ENCODE measurements around the gene CHRNA7.
"Not testable (repeated sequence)": the region's sequence is repeated elsewhere in the genome, so short reads cannot be mapped to it uniquely, and the experiment has no call there.

Gene CHRNA7

DNA sequence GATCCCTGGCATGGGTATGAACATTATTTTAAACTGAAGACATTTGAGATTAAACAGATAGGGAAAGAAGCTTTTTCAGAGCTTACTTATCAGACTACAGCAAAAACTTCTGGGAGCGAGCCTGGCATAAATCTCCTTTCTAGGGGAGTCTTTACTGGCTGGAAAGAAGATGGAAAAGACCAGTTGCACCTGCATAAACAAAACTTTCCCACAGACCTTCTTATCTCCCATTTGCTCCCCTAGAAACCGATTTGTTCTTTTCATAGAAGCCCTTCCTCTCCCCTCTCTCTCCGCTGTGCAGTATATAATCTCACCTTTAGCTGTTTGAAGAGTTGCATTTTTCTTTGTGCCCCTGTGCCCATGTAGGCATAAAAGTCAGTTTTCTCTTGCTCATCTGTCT lies 93.2 kb downstream of the CHRNA7 start:
- Mint-ChIP-seq H3K4me1 (no peaks in the 10 kb centered on the region), H3K9me3 (no peaks in the 10 kb centered on the region), H3K36me3 (no peaks in the 10 kb centered on the region), H3K27ac (no peak overlapping the region), H3K4me3 (no peak overlapping the region)
- ATAC-seq (no peak), DNase-seq (ENCODE audit: low spot score in 2 of 2) (no peak)

- no peaks in the 10 kb centered on the region for H3K9me3 Mint-ChIP-seq
- DNase-seq (ENCODE audit: low spot score in 2 of 2), result no peak
- H3K4me1 Mint-ChIP-seq, result no peaks in the 10 kb centered on the region
- H3K36me3 Mint-ChIP-seq, result no peaks in the 10 kb centered on the region
- no peak for ATAC-seq
- H3K4me3 Mint-ChIP-seq, result no peak overlapping the region
- no peak overlapping the region for H3K27ac Mint-ChIP-seq
Observed at GRCh38 chr15:32124726-32125125, 94.4 kb downstream of the CHRNA7 start.

DNA sequence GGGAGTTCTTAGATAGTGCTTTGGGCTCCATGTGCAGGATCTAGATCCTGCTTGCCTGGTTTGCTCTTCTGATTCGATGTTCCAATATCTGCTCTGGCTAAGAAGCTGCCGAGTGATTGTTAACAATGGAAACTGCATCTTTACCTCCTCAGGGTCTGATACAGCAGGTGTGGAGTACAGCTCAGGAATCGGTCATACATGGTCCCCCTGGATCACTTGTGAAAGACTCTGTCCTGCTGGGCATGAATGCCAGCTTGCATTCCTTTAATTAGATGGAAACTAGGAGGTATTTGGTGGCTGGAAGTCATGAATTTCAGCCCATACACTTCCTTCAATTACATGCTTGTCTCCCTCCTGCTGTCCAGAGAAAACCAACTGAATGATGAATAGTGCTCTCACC lies 95.3 kb downstream of the CHRNA7 start:
- no peak overlapping the region for H3K4me3 Mint-ChIP-seq
- H3K4me1 Mint-ChIP-seq, result no peaks in the 10 kb centered on the region
- ATAC-seq, result no peak

GRCh38 chr15:32129815-32130214 lies 99.5 kb downstream of the CHRNA7 start:
- H3K4me1 Mint-ChIP-seq, result no peaks in the 10 kb centered on the region
- no peaks in the 10 kb centered on the region for H3K9me3 Mint-ChIP-seq
- ATAC-seq (no peak), DNase-seq (ENCODE audit: low spot score in 2 of 2) (no peak)
- H3K36me3 Mint-ChIP-seq, result no peaks in the 10 kb centered on the region
- H3K4me3 Mint-ChIP-seq, result no peak overlapping the region
- H3K27ac Mint-ChIP-seq, result no peak overlapping the region

More for the DNA sequence above, 95.3 kb downstream of the CHRNA7 start:
- Mint-ChIP-seq H3K36me3 (no peaks in the 10 kb centered on the region), H3K27ac (no peak overlapping the region), H3K9me3 (no peaks in the 10 kb centered on the region)
- no peak for DNase-seq (ENCODE audit: low spot score in 2 of 2)

GRCh38 chr15:32130823-32131222 lies 100.5 kb downstream of the CHRNA7 start:
- H3K9me3 Mint-ChIP-seq, result no peaks in the 10 kb centered on the region
- no peaks in the 10 kb centered on the region for H3K4me1 Mint-ChIP-seq
- H3K4me3 Mint-ChIP-seq, result no peak overlapping the region
- ATAC-seq (no peak), DNase-seq (ENCODE audit: low spot score in 2 of 2) (no peak)
- H3K36me3 Mint-ChIP-seq, result no peaks in the 10 kb centered on the region
- H3K27ac Mint-ChIP-seq, result no peak overlapping the region

- ATAC-seq (no peak), DNase-seq (ENCODE audit: low spot score in 2 of 2) (no peak)
- H3K36me3 Mint-ChIP-seq, result no peaks in the 10 kb centered on the region
- no peaks in the 10 kb centered on the region for H3K4me1 Mint-ChIP-seq
- H3K4me3 Mint-ChIP-seq, result no peak overlapping the region
- H3K9me3 Mint-ChIP-seq, result no peaks in the 10 kb centered on the region
- no peak overlapping the region for H3K27ac Mint-ChIP-seq
Observed at GRCh38 chr15:32131803-32132202, 101.5 kb downstream of the CHRNA7 start.

- Mint-ChIP-seq H3K27ac (no peak overlapping the region), H3K4me3 (no peak overlapping the region), H3K9me3 (no peaks in the 10 kb centered on the region), H3K36me3 (no peaks in the 10 kb centered on the region), H3K4me1 (no peaks in the 10 kb centered on the region)
- DNase-seq (ENCODE audit: low spot score in 2 of 2) (no peak), ATAC-seq (no peak)
Observed at GRCh38 chr15:32132859-32133258, 102.5 kb downstream of the CHRNA7 start.

- DNase-seq (ENCODE audit: low spot score in 2 of 2), result no peak
- no peaks in the 10 kb centered on the region for H3K36me3 Mint-ChIP-seq
- no peaks in the 10 kb centered on the region for H3K9me3 Mint-ChIP-seq
- H3K4me1 Mint-ChIP-seq, result no peaks in the 10 kb centered on the region
- H3K27ac Mint-ChIP-seq, result no peak overlapping the region
- no peak overlapping the region for H3K4me3 Mint-ChIP-seq
- ATAC-seq, result no peak
Observed at GRCh38 chr15:32134842-32135241, 104.5 kb downstream of the CHRNA7 start.

GRCh38 chr15:32135335-32135734 lies 105.0 kb downstream of the CHRNA7 start:
- no peak overlapping the region for H3K4me3 Mint-ChIP-seq
- H3K27ac Mint-ChIP-seq, result no peak overlapping the region
- no peaks in the 10 kb centered on the region for H3K9me3 Mint-ChIP-seq
- ATAC-seq (no peak), DNase-seq (ENCODE audit: low spot score in 2 of 2) (no peak)
- H3K4me1 Mint-ChIP-seq, result no peaks in the 10 kb centered on the region
- no peaks in the 10 kb centered on the region for H3K36me3 Mint-ChIP-seq

- not testable (repeated sequence) for H3K27ac Mint-ChIP-seq; H3K4me3 Mint-ChIP-seq; DNase-seq (ENCODE audit: low spot score in 2 of 2); H3K36me3 Mint-ChIP-seq; H3K4me1 Mint-ChIP-seq; ATAC-seq; H3K9me3 Mint-ChIP-seq
Observed at GRCh38 chr15:32145512-32145911, 115.2 kb downstream of the CHRNA7 start.

DNA sequence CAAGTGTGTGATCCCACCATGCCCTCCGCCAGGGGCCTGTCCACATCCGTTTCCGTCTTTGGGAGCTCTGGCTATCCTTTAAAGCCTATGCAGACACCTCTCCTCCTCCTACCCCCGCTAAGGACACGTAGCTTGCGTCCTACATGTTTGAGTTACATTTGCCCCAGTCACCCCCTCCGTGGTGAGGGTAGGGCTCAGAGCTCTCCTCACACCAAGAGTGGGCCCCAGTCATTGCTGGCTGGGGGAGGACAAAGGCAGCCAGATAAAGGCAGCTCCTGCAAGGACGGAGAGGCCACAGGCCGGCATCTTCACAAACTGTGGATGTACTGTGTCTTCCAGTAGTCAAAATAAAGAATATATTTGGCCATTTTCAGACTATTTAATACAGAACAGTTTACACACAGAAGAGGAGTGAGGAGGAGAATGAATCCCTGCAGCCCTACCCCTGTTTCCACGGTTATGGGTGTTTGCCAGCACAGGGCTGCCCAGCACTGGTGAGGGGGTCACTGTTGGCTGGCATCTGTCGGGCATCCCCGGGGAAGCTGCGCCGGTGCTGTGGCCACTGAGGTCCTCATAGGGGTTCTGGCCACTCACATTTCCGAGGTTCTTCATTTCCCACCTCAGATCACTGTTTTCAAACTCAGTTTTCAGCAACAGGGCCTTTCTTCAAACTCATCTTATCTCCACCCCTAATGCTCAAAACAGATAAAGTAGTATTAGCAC lies 118.7 kb downstream of the CHRNA7 start:
- Mint-ChIP-seq H3K27ac (no peak overlapping the region), H3K4me1 (no peaks in the 10 kb centered on the region), H3K9me3 (no peaks in the 10 kb centered on the region), H3K4me3 (no peak overlapping the region), H3K36me3 (no peaks in the 10 kb centered on the region)
- ATAC-seq (no peak), DNase-seq (ENCODE audit: low spot score in 2 of 2) (no peak)

- no peak overlapping the region for H3K4me3 Mint-ChIP-seq
- no peaks in the 10 kb centered on the region for H3K9me3 Mint-ChIP-seq
- DNase-seq (ENCODE audit: low spot score in 2 of 2) (no peak), ATAC-seq (no peak)
- H3K36me3 Mint-ChIP-seq, result no peaks in the 10 kb centered on the region
- H3K27ac Mint-ChIP-seq, result no peak overlapping the region
- no peaks in the 10 kb centered on the region for H3K4me1 Mint-ChIP-seq
Observed at GRCh38 chr15:32152574-32152973, 122.3 kb downstream of the CHRNA7 start.

GRCh38 chr15:32153868-32154623 lies 123.7 kb downstream of the CHRNA7 start:
- H3K36me3 Mint-ChIP-seq; ATAC-seq; H3K9me3 Mint-ChIP-seq; H3K27ac Mint-ChIP-seq; DNase-seq (ENCODE audit: low spot score in 2 of 2); H3K4me1 Mint-ChIP-seq; H3K4me3 Mint-ChIP-seq: not testable (repeated sequence)

- not testable (repeated sequence) for ATAC-seq; H3K4me1 Mint-ChIP-seq; H3K27ac Mint-ChIP-seq; H3K9me3 Mint-ChIP-seq; H3K4me3 Mint-ChIP-seq; H3K36me3 Mint-ChIP-seq; DNase-seq (ENCODE audit: low spot score in 2 of 2)
Observed at GRCh38 chr15:32162143-32162542, 131.8 kb downstream of the CHRNA7 start.

DNA sequence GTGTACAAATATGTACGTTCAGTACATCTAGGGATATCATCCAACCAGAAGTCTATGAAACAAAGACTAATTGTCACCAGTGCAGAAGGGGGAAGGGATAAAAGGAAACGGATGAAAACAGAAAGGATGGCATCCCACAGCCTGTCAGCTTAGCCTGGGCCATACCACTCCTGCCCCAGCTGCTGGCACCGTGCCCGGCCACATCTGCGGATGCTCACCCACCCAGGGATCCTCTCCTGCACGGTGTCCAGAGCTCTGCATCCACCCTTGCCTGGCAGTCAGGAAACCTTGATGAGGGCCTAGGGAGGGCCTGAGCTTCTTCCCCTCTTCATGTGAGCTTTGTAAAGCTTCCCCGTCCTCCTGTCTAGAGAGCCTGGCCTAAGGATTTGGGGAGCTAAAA lies 133.8 kb downstream of the CHRNA7 start:
- not testable (repeated sequence) for H3K4me1 Mint-ChIP-seq; H3K36me3 Mint-ChIP-seq; H3K9me3 Mint-ChIP-seq; ATAC-seq; H3K27ac Mint-ChIP-seq; H3K4me3 Mint-ChIP-seq; DNase-seq (ENCODE audit: low spot score in 2 of 2)

- not testable (repeated sequence) for DNase-seq (ENCODE audit: low spot score in 2 of 2); H3K4me1 Mint-ChIP-seq; H3K27ac Mint-ChIP-seq; ATAC-seq; H3K36me3 Mint-ChIP-seq; H3K9me3 Mint-ChIP-seq; H3K4me3 Mint-ChIP-seq
Observed at GRCh38 chr15:32164747-32165146, 134.4 kb downstream of the CHRNA7 start.

Data from stimulated activated effector memory CD8-positive, alpha-beta T cell treated with anti-CD3 and anti-CD28 coated beads, Interleukin-12 subunit alpha, Interleukin-12 subunit beta, amount 100 ng/mL, for 72 hours (primary cell).